CD4-positive, alpha-beta T cell treated with Interferon alpha-2 for 1 hour (primary cell): ENCODE data around the gene PROZ.
"Not testable (repeated sequence)": the region's sequence is repeated elsewhere in the genome, so short reads cannot be mapped to it uniquely, and the experiment has no call there.

Source experiments
- DNase-seq, 2 donors: peaks; one replicate each; pipeline ENCODE4 v3.0.0-alpha.2; 2020 to 2022

The PROZ gene

DNA sequence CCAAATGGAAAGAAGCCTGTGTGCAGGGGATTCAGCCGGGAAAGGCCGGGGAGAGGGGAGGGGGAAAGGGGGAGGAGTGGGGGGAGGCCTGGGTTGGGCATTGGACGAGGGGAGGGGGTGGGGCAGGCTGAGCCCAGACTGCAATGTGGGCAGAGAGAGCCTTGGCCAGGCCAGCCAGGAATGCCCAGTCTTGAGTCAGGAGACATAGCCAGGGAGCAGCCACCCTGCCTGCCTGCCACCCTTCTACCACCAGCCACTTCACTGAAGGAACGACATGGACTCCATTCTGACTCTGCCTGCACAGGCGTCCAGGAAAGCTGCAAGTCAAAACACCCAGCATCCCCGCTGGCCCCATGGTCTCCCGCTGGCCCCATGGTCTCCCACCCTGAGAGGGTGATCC lies 498 bp downstream of the PROZ start:
- no peak for DNase-seq

DNA sequence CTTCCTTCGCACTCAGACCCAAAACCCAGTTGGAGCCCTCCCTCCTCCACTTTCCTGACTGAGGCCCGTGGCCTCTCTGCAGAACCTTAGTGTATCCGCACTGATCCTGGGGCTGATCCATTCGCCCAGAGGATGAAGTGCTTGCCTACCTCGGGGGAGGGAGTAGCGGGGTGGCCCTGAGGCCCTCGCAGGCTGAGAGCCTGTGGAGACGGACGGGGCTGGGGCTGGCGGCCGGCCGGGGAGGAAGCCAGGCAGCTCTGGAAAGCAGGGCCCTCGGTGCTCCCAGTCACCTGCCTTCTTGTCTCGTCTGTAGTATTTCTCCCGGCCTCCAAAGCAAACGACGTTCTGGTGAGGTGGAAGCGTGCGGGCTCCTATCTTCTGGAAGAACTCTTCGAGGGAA lies 1.3 kb downstream of the PROZ start:
- no peak for DNase-seq

DNA sequence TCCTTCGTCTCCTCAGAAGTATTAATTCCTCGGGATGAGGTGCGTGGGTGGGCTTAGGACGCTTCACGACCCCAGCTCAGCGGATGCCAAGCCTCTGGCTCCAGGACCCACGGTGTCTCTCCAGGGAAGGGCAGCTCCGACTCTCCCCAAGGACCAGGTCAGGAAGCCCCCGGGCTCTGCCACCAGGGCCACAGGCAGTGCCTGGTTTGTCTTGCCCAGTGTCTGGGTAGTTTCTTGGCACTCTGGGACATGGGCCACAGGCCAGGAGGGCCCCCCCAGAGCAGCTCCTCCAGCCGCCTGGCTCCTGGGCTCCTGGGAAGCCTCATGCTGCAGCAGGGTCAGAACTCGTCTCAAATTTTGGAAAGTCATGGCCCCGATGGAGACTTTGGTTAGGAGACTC lies 2.5 kb downstream of the PROZ start:
- no peak for DNase-seq

DNA sequence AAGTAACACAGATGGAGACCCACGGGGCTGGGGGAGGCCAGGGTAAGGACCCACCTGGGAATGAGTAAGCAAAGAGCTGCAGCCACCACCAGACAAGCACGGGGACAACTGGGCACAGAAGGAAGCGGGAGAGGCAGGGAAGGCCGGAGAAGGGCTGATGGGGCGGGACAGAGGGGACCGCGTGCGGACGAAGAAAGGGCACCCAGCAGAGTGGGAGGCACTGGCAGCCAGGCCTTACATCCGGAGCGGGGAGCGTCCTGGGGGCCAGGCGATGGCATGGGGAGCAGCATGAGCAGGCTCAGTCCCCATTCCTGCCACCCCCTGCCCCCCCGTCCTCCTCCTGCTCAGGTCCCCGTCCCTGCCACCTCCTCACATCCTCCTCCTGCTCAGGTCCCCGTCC lies 3.0 kb downstream of the PROZ start:
- DNase-seq: no peak

DNA sequence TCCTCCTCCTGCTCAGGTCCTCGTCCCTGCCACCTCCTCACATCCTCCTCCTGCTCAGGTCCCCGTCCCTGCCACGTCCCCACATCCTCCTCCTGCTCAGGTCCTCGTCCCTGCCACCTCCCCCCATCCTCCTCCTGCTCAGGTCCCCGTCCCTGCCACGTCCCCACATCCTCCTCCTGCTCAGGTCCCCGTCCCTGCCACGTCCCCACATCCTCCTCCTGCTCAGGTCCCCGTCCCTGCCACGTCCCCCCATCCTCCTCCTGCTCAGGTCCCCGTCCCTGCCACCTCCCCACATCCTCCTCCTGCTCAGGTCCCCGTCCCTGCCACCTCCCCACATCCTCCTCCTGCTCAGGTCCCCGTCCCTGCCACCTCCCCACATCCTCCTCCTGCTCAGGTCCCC lies 3.5 kb downstream of the PROZ start:
- not testable (repeated sequence) for DNase-seq

DNA sequence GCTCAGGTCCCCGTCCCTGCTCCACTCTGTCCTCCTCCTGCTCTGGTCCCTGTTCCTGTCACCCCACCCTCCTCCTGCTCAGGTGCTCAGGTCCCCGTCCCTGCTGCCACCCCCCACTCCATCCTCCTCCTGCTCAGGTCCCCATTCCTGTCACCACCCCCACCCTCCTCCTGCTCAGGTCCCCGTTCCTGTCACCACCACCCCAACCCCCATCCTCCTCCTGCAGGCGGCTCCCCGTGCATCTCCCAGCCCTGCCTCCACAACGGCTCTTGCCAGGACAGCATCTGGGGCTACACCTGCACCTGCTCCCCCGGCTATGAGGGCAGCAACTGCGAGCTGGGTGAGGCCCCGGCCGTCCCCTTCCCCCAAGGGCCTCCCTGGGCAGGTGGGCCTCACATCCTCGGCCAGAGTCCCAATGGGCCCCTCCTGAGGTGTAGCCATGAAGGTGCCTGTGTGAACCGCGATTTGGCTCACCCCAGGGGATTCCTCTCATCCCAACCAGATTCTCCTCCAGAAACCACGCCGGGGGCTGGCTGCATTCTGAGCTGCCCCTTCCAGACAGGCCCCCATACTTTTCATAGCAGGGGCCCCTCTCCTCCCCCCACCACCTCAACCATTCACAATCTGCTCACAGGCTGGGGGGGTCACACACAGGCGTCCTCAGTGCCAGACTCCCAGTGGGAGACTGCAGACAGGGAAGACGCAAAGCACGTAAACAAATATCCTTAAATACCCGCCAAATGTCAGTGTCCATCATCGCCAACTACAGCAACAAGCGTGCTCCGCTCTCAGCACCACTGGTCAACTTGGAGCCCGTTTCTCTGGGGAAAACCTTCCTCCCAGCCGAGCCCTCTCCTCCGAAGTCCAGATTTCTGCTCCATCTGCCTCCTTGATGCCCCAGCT lies 4.6 kb downstream of the PROZ start:
- DNase-seq: no peak

DNA sequence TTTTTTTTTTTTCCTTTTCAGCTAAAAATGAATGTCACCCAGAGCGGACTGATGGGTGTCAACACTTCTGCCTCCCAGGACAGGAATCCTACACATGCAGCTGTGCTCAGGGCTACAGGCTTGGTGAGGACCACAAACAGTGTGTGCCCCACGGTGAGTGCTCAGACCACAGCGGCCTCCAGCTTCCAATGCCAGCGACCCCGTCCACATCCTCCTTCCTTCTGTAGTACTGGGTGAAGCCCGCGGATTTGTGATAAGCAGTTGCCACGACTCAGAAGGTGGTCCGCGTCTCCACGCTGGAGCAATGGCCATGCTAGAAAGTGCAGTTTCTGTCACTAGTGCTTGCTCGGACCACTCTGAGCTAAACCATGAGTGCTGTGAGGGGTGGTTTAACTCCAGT lies 6.0 kb downstream of the PROZ start:
- DNase-seq: no peak

DNA sequence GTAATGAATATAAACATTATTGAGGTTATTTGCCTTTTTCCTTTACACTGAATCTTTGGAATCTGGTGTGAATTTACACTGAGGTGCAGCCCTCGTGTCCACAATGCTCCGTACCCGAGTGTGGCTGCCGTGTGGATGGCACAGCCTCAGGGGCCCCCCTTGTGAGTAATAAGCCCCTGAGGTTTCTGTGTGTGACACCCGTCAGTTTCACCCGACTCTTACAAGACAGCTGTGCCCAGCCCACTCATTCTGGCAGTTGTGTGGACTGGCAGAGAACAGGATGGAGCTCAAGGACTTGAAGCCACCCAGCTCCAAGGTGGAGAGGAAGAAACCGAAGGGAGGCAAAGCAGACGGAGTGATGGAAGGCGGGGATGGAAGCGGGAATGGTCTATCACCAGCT lies 7.8 kb downstream of the PROZ start:
- DNase-seq: no peak

DNA sequence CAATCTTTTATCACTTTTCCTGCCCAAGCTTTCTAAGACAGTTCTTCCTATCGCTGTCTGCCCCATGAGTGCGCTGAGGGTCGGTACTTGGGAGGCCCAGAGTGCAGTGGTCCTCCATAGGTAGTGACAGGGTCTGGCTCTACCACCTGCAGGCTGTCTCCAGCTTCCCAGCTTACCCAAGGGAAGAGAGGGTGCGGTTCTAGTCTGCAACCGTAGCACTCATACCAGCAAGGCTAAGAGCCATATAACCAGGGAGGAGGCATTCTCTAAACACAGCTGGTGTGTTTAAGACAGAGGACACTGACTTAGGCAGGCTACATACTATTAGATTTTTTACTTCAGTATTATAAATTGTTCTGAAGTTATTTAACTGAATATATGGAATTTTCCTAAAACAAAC lies 8.2 kb downstream of the PROZ start:
- no peak for DNase-seq

DNA sequence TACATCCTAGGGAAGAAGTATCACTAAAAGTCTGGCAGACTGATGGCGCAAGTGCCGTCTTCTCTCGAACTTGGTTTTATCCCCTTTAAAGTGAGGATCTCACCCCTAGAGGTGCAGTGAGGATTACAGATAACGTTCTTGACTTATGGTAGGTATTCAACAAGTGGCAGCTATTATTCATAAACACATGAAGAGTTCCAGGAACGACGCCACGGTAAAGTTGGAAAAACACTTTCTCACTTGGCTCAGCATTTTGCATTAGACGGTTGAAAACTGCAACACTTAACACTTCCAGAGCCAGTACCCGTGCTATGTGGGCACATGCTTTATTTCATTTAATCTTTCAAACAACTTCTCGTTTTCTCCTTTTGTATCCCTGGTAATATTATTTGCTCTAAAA lies 8.7 kb downstream of the PROZ start:
- DNase-seq: no peak

DNA sequence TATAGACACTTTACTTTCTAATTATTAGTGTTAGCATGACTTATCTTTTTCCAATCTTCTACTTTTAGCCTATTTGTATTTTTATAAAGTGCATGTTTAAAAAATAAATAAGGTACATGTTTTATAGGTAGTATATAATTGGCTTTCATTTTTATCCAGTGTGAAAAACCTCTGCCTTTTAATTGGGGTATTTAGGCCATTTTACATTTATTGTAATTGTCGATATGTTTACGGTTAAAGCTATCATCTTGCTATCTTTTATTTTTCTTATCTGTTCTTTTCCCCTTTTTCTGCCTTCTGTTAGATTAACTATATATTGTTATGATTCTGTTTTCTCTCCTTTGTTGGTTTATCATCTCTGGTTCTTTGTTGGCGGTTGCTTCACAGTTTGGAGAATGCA lies 9.1 kb downstream of the PROZ start:
- no peak for DNase-seq

DNA sequence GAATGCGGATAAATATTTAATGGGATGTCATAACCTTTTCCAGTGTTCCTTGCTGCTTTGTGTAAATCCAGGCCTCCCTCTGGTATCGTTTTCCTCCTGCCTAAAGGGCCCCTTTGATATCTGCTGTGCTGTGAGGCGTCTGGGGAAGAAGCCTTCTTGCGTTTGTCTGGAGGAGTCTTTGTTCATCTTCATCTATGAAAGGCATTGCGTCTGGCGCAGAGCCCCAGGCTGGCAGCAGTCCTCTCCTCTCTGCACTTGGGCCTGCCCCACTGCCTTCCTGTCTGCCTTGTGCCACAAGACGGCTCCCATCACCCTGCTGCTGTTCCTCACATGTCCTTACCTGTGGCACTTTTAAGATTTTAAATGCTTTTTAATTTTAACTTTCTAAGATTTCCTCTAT lies 9.8 kb downstream of the PROZ start:
- no peak for DNase-seq

DNA sequence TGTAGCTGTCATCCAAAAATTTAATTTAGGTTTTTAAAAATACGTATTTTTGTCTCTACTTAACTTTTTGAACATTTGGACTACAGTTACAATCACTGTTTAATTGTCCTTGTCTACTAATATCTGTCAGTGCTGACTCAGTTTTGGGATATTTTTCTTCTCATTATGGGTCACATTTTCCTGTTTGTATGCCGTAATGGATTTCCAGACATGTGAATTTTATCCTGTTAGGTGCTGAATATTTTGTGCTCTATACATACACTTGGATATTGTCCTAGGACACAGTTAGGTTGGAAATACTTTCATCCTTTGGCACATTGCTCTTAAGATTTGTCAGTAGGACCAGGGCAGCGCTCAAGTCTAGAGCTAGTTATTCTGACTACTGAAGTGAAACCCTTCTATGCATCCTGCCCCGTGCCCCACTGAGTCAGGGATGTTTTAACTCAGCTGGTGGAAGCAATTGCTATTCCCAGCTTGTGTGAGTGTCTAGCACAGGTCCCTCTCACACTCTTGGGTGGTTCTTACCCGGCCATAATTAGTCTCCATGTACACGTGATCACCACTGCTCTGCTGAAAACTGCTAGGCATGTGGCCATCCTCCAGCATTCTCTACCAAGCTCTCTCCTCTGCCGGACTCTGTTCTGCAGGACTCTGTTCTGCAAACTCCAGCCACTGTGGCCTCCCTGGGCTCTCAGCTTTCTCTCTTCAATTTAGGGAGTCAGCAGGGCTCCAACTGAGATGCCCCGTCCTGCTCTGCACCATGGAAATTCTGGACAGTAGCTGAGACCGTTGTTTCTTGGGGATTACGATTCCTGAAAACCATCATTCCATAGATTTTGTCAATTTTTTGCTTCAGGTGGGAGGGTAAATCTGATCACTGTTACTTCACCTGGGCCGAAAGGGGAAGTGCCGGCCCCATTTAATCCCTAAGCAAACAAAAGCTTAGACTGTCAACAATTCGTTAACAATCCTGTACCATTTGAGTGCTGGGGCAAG lies 11.1 kb downstream of the PROZ start:
- no peak for DNase-seq

DNA sequence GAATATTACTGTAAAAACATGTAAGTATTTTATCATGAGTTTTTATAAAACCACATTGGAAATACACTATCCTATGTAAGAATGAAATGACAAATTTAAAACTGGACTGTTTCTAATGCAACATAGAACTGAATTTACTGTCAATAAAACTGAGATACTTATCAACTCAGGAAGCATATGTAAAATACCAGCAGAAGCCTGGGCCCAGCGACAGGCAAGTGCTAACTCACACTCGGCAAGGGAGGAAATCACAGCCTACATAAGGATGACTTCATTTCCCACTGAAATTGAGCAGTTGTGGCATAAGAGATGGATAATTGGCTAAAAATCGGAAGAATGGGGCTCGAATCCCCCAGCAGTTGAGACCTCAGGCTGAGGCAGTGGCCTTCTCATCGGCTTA lies 12.1 kb downstream of the PROZ start:
- DNase-seq: no peak

DNA sequence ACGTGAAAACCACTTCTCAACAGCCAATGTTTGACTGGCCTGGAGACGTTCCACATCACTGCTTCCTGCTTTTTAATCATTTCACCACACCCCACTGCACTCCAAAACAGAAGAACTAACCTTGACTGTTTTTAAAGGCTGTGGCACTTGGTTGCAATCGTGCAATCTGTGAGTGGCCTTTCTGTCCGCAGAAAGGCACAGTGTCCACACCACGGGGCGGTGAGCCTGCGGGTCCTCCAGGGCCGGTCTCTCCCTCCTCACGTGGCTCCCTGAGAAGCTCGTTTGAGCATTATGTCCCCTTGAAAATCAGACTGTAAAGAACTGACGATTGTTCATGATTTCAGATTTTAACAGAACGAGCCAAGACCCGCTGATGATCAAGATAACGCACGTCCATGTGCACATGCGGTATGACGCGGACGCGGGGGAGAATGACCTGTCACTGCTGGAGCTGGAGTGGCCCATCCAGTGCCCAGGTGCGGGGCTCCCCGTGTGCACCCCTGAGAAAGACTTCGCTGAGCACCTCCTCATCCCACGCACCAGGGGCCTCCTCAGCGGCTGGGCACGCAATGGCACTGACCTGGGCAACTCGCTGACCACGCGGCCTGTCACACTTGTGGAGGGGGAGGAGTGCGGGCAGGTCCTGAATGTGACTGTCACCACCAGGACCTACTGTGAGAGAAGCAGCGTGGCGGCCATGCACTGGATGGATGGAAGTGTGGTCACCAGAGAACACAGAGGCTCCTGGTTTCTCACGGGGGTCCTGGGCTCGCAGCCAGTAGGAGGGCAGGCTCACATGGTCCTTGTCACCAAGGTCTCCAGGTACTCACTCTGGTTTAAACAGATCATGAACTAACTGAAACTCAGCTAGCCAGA lies 13.0 kb downstream of the PROZ start:
- DNase-seq: no peak

DNA sequence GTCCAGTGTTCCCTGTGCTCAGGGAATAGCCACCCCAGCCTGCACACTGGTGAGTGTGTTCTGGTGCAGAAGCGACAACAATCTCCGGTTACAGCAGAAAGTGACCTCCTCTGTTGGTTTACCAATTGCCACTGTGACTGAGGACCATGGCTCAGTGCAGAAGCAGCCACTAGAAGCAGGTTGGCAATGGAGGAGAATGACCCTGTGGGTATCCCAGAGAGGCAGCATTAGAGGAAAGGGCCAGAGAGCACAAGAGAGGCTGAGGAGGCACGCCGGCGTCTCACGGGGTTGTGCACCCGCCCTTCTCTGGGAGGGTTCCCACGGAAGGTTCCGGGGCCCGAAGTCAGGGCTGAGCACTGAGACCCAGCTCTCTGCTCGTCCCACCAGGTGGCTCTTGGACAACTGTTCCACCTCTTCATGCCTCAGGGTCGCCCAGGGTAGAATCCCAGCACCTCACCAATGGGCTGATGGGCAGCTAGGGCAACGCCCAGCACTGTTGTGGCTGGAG lies 14.0 kb downstream of the PROZ start:
- DNase-seq: no peak

DNA sequence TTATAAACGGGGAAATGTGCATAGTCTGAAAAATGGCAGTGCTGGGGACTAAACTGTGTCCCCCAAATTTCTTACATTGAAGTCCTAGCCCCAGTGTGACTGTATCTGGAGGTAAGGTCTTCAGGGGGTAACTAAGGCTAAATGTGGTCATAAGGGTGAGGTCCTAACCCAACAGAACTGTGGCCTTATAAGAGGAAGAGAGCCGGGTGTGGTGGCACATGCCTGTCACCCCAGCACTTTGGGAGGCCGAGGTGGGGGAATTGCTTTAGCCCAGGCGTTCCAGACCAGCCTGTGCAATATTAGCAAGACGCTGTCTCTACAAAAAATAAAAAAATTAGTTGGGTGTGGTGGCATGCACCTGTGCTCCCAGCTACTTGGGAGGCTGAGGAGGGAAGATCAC lies 17.8 kb downstream of the PROZ start:
- peak; percentile 76 for DNase-seq

DNA sequence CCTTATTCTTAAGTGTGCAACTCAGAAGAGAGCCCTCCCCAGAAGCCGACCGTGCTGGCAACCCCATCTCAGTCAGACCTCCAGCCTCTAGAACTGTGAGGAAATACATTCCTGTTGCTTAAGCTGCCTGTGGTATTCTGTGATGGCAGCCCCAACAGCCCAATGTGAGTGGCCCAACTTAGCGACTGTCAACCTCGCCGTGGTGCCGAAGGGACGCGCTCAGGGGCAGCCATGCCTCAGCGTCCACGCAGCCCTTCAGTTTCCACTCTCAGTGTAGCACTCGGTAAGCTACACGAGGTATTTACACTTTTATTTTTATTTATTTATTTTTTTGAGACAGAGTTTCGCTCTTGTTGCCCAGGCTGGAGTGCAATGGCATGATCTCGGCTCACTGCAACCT lies 18.4 kb downstream of the PROZ start:
- no peak for DNase-seq

DNA sequence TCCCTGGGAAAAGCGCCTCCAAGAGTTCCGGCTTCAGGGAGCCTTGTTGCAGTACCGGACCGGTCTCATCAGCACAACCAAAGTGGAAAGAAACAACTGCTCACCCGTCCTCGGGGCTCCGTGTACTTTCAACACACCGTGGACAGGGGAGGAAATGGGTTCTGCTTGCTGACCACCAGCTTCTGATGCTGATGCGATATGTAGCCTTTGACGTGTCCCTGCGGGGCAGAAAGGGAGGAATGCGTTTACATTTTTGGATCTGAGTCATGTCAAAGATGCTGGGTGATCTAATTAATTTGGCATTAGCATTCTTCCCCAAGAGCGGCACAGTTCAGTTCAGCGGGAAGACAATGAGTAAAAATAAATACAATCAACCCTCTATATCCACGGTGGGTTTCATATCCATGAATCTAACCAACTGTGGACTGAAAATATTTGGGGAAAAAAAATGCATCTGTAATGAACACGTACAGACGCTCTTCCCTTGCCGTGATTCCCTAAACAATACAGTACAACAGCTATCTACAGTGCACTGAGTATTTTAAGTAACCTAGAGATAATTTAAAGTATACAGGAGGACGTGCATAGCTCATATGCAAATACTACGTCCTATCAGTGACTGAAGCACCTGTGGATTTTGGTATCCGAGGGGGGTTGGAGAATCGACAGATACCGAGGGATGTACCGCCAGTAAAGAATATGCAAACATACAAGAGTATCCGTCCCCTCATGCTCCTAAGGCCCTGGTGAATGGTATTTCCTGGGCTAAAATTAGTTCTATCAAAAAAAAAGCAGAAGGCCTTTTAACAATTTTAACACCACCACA lies 19.8 kb downstream of the PROZ start:
- no peak for DNase-seq

DNA sequence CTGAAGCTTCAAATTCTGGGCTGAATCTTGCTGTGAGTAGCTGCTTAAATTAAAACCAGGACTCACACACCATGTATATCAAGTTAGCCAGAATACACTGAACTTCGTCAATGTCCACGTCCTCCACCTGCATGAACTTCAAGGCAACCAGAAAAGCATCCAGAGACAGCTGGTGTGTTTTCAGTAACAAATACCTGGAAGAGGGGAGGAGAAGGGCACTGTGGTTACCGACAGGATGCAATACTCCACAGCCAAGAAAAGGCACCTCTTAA lies 20.4 kb downstream of the PROZ start:
- DNase-seq: no peak

DNA sequence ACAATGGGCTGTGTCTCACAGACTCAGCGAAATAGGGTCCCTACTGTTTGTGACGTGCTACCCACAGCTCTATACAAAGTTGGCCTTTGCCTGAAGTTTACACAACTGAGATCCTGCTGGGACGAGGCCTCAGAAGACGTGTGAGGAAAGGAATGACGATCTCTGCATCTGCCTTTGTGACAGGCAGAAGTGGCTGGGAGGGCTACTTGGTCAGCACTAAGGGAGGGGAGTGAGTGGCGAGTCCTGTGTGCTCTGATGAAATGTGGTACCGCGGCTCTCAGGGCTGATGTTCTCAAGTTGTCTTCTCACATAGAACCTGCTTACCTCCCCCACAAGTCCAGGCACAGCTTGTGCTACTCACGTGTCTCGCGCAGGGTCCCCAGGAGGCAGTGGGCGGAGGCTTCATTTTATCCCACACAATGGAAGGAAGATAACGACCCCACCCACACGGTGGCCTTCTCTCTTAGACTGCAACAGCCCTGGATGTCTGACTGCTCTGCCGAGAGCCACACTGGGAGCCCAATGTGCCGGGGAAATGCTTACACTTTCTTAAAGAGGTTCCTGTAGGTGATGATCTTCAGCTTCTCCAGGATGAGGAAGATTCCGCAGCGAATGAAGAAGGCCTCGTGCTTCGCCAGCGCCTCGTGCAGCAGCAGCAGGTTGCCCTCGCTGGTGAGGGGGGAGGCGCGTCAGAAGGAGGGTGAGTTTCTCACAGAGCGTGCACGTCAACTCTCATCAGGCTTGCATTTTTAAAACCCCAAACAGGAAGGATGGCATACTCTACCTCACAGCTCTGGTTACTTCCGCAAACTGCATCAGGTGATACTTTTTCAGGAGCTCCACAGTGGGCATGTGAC lies 21.2 kb downstream of the PROZ start:
- DNase-seq: peak in 1 of 2 donors; percentile 37
